Activated naive CD8-positive, alpha-beta T cell (primary cell): Measurements from ENCODE around the gene CITED2.
A peak's percentile ranks its signal among the peaks of the same experiment; 100 is the strongest.

Experiments
- H3K27ac Mint-ChIP-seq: one replicate; pipeline ENCODE4 v1.8.0; 2021; ENCODE audit warnings: mixed read lengths
- H3K27me3 Mint-ChIP-seq: one replicate; pipeline ENCODE4 v1.8.0; 2021; ENCODE audit warnings: mixed read lengths
- H3K36me3 Mint-ChIP-seq: one replicate; pipeline ENCODE4 v1.8.0; 2021; ENCODE audit warnings: mixed read lengths
- H3K4me1 Mint-ChIP-seq: one replicate; pipeline ENCODE4 v1.8.0; 2021; ENCODE audit warnings: low read depth, mixed read lengths
- H3K4me3 Mint-ChIP-seq: one replicate; pipeline ENCODE4 v1.8.0; 2021; ENCODE audit warnings: mild to moderate bottlenecking, mixed read lengths
- H3K9me3 Mint-ChIP-seq: one replicate; pipeline ENCODE4 v1.8.0; 2021; ENCODE audit warnings: low read depth, mixed read lengths

Gene CITED2

GRCh38 chr6:139335447-139336210 lies 38.8 kb downstream of the CITED2 start:
- Mint-ChIP-seq H3K27me3 (no peaks in the 10 kb centered on the region), H3K27ac (no peak overlapping the region), H3K4me3 (no peak overlapping the region), H3K4me1 (no peaks in the 10 kb centered on the region), H3K36me3 (peaks cover 2% of the 10 kb centered on the region), H3K9me3 (no peaks in the 10 kb centered on the region)

GRCh38 chr6:139334806-139335446 lies 39.5 kb downstream of the CITED2 start:
- Mint-ChIP-seq H3K9me3 (no peaks in the 10 kb centered on the region), H3K4me1 (no peaks in the 10 kb centered on the region), H3K36me3 (peaks cover 2% of the 10 kb centered on the region), H3K27ac (no peak overlapping the region), H3K4me3 (no peak overlapping the region), H3K27me3 (no peaks in the 10 kb centered on the region)

GRCh38 chr6:139330826-139331500 lies 43.5 kb downstream of the CITED2 start:
- H3K27me3 Mint-ChIP-seq, result no peaks in the 10 kb centered on the region
- H3K9me3 Mint-ChIP-seq, result no peaks in the 10 kb centered on the region
- H3K27ac Mint-ChIP-seq, result no peak overlapping the region
- peaks cover 11% of the 10 kb centered on the region for H3K4me1 Mint-ChIP-seq
- H3K36me3 Mint-ChIP-seq, result peaks cover 2% of the 10 kb centered on the region
- H3K4me3 Mint-ChIP-seq, result no peak overlapping the region

- peaks cover 2% of the 10 kb centered on the region for H3K36me3 Mint-ChIP-seq
- no peak overlapping the region for H3K27ac Mint-ChIP-seq
- H3K4me3 Mint-ChIP-seq, result no peak overlapping the region
- H3K27me3 Mint-ChIP-seq, result no peaks in the 10 kb centered on the region
- H3K9me3 Mint-ChIP-seq, result no peaks in the 10 kb centered on the region
- H3K4me1 Mint-ChIP-seq, result peaks cover 14% of the 10 kb centered on the region
Measured at GRCh38 chr6:139330306-139330705, 44.1 kb downstream of the CITED2 start.

GRCh38 chr6:139329224-139329623 lies 45.2 kb downstream of the CITED2 start:
- Mint-ChIP-seq H3K4me1 (peaks cover 21% of the 10 kb centered on the region), H3K27ac (no peak overlapping the region), H3K9me3 (no peaks in the 10 kb centered on the region), H3K36me3 (peaks cover 2% of the 10 kb centered on the region), H3K27me3 (no peaks in the 10 kb centered on the region), H3K4me3 (no peak overlapping the region)

GRCh38 chr6:139327038-139327437 lies 47.4 kb downstream of the CITED2 start:
- Mint-ChIP-seq H3K4me3 (no peak overlapping the region), H3K27ac (no peak overlapping the region)

GRCh38 chr6:139325686-139326085 lies 48.8 kb downstream of the CITED2 start:
- Mint-ChIP-seq H3K27ac (peak overlapping the region; percentile 62), H3K9me3 (peaks cover 8% of the 10 kb centered on the region), H3K36me3 (peaks cover 4% of the 10 kb centered on the region), H3K27me3 (no peaks in the 10 kb centered on the region), H3K4me3 (peak overlapping the region; percentile 34), H3K4me1 (peaks cover 46% of the 10 kb centered on the region)

More at GRCh38 chr6:139327038-139327437, 47.4 kb downstream of the CITED2 start:
- Mint-ChIP-seq H3K9me3 (peaks cover 8% of the 10 kb centered on the region), H3K4me1 (peaks cover 38% of the 10 kb centered on the region), H3K36me3 (peaks cover 4% of the 10 kb centered on the region), H3K27me3 (no peaks in the 10 kb centered on the region)

- Mint-ChIP-seq H3K27ac (no peak overlapping the region), H3K36me3 (peaks cover 4% of the 10 kb centered on the region), H3K4me1 (peaks cover 50% of the 10 kb centered on the region), H3K4me3 (no peak overlapping the region), H3K27me3 (no peaks in the 10 kb centered on the region), H3K9me3 (peaks cover 8% of the 10 kb centered on the region)
Measured at GRCh38 chr6:139325125-139325524, 49.3 kb downstream of the CITED2 start.

GRCh38 chr6:139324301-139324555 lies 50.2 kb downstream of the CITED2 start:
- Mint-ChIP-seq H3K4me1 (peaks cover 49% of the 10 kb centered on the region), H3K9me3 (peaks cover 8% of the 10 kb centered on the region), H3K4me3 (peak overlapping the region; percentile 53), H3K27me3 (no peaks in the 10 kb centered on the region), H3K27ac (peak overlapping the region; percentile 98), H3K36me3 (peaks cover 4% of the 10 kb centered on the region)

GRCh38 chr6:139323511-139324300 lies 50.7 kb downstream of the CITED2 start:
- peaks cover 49% of the 10 kb centered on the region for H3K4me1 Mint-ChIP-seq
- H3K4me3 Mint-ChIP-seq, result peak overlapping the region; percentile 83
- H3K9me3 Mint-ChIP-seq, result peaks cover 8% of the 10 kb centered on the region
- H3K27ac Mint-ChIP-seq, result peak overlapping the region; percentile 98
- H3K36me3 Mint-ChIP-seq, result peaks cover 4% of the 10 kb centered on the region
- no peaks in the 10 kb centered on the region for H3K27me3 Mint-ChIP-seq
